NCI-H748 (cell line): ENCODE measurements around the gene ST6GALNAC3.
"Not testable (repeated sequence)": the region's sequence is repeated elsewhere in the genome, so short reads cannot be mapped to it uniquely, and the experiment has no call there.

Experiments used
- DNase-seq: peaks from one replicate; lab custom pipeline; 2025; ENCODE audit not compliant: unreplicated experiment; lab: John Stamatoyannopoulos, UW

The ST6GALNAC3 gene

GRCh38 chr1:76105372-76105771, 30.8 kb downstream of the ST6GALNAC3 start:
- no peak for DNase-seq

- DNase-seq, result no peak
Observed at GRCh38 chr1:76106251-76106650, 31.7 kb downstream of the ST6GALNAC3 start.

DNA sequence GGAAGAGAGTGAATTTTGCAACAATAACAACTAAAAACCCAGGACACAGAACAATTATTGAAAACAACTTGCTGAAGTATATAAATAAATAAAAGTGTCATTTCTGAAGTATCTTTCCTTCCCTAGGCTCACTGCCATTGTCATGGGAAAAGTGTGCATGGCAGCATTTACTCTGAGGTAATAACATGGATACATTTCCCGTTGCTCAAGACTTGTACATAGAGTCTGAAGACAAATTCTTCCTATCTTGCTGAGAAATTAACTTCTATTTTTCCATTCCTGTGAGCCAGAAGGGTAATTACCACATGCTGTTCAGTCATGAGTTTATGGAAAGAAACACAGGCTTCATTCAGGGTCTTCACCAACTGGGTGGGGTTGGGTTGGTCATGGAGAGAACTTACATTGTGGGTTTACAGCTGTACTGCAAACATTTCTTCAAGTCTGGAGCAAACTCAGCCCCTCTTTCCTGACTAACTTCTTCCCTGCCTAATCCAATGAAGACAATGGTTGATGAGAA, 32.2 kb downstream of the ST6GALNAC3 start:
- DNase-seq, result no peak

GRCh38 chr1:76109404-76109803, 34.9 kb downstream of the ST6GALNAC3 start:
- DNase-seq, result no peak

GRCh38 chr1:76109901-76110560, 35.5 kb downstream of the ST6GALNAC3 start:
- no peak for DNase-seq

DNA sequence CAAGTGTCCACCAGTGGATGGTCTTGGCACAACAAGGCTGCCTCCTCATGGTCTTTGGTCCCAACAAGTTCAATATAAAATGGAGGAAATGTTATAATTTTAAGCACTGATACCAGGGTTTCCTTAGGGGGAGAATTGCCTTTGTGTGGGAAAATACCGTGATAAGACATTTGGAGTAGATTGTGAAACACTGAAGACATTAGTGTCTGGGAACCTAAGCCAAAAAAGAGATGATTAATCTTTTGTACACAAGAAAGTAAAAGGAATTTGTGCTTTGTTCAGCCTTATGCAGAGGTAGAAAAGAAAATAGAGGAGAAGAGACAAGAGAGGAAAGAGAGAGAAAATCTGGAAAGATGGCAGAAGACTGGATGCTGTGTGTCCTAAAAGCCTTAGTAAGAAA, 36.1 kb downstream of the ST6GALNAC3 start:
- no peak for DNase-seq

- not testable (repeated sequence) for DNase-seq
Observed at GRCh38 chr1:76112321-76112720, 37.8 kb downstream of the ST6GALNAC3 start.

DNA sequence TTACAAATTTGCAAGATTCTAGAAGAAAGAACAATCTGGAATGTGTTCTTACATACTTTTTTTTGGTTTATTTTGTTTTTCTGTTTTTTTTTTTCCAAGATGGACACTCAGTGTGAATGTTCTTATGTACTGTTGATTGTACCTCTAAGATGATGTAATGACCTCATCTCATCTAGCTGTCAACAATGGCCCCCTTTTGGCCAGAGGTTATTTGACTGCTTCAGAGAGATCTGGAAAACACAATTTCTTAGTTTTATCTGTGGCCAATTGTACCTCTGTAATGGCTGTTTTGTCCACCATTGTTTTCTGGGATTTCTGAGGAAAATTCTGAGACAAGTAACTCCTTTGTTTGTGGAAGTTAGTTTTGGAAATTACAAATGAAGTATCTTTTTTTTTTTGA, 38.9 kb downstream of the ST6GALNAC3 start:
- no peak for DNase-seq

DNA sequence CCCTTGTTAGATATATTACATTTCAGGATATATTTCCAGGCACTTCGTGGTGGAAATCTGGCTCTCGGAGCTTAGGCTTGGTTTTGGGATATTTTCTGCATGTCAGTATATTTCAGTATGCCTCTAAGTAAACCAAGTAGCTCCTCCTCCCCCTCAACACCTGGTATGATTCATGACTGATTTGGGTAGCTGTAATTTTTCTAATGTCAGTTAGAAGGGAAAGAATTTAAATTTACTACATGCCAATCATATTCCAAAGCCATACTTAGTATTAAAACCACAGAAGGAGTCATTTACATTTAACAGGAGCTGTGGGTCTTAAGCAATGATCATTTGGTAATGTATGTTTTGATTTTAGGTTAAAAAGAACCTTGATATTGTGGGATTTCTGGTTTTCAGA, 40.6 kb downstream of the ST6GALNAC3 start:
- DNase-seq, result no peak

GRCh38 chr1:76121850-76122249, 47.3 kb downstream of the ST6GALNAC3 start:
- no peak for DNase-seq

DNA sequence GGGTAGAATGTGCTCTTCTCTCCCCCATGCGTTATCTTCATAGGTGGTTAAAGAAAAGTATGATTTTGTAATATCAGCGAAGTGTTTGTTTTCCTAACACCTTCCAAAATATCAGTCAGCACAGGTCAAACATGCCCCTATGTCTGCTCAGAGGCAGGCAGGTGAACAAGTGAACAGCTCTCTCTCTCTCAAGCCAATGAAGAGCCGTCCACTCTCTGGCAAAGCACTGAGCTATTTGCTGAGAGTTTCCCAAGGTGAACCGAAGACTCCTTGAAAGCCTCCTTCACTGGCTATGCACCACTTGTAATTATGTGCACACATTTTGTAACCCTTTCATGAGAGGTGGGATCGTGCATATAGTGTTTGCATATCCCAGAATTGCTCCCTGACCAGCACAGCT, 47.7 kb downstream of the ST6GALNAC3 start:
- no peak for DNase-seq

DNA sequence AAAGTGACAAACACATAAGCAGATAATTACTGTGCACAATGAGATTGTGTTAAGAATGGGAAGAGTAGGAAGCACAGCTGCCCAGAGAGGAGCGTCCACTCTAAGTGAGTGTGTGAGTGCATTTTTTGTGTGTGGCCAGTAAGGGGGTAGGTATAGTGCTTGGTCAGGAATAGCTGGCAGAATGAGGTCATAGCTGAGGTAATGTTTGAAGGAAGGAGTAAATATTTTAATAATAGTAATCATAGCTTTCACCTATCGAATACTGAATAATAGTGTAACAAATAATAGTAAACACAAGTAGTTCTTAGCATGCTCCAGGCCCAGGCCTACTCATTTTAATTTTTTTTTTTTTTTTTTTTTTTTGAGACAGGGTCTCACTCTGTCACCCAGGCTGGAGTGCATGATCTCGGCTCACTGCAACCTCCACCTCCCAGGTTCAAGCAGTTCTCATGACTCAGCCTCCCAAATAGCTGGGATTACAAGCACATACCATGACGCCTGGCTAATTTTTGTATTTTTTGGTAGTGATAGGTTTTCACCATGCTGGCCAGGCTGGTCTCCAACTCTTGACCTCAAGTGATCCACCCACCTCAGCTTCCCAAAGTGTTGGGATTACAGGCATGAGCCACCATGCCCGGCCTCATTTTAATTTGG, 49.0 kb downstream of the ST6GALNAC3 start:
- not testable (repeated sequence) for DNase-seq

- no peak for DNase-seq
Observed at GRCh38 chr1:76124196-76124595, 49.6 kb downstream of the ST6GALNAC3 start.

GRCh38 chr1:76125473-76126219, 51.1 kb downstream of the ST6GALNAC3 start:
- no peak for DNase-seq

DNA sequence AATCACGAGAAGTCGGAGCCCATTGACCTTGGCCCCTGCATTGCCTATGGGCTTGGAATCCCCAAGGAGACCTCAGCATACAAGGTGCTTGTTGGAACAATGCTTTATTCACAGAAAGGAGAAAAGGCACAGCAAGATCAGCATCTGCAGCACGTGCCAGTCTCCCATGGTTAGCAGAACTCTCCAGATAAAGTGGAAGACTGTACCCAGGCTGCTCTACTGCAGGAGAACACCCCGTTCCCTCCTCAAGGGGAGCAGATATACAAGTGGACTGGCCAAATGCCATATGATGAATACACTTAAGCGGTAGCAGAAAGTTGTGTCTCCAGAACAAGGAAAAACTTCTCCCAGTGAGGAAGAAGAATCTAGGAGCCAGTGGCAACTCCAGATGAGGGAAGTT, 53.5 kb downstream of the ST6GALNAC3 start:
- no peak for DNase-seq

- no peak for DNase-seq
Observed at GRCh38 chr1:76129731-76130130, 55.2 kb downstream of the ST6GALNAC3 start.

- DNase-seq, result no peak
Observed at GRCh38 chr1:76130992-76131391, 56.4 kb downstream of the ST6GALNAC3 start.

- no peak for DNase-seq
Observed at GRCh38 chr1:76133977-76134376, 59.4 kb downstream of the ST6GALNAC3 start.

DNA sequence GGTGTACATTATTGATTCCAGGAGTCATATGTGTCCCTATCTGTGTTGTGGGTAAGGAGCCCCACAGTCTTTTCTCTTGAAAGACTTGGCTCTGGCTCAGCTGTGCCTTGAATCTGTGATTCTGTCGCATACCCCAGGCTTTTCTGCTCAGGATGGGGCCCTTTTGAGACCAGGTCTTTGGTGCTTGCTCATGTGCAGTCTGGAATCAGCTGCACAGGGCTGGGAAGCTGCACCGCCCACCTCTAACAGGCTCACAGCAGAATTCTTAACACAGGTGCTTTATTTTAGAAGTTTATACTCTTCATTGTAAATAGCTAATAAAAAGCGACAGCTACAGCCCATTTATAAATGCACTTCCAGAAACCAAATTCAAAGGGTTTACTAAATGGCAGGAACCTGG, 61.3 kb downstream of the ST6GALNAC3 start:
- DNase-seq, result no peak

DNA sequence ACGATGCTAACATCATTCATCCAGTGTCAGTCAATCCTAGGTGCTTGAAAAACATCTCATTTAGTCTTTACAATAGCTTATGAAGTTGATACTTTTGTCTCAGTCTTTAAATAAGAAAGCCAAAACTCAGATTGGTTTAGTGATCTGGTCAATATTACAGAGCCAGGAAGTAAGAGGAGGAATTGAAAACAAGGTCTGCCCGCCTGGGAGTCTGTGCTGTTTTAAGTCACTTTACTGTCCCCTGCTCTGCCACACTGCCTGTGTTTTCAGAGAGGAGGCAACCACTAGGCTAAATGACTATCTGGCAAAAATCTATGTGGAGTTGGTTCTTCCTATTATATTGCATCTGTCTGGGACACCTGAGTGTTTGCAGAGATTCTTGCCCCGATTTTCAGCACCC, 62.3 kb downstream of the ST6GALNAC3 start:
- DNase-seq, result no peak

- DNase-seq, result no peak
Observed at GRCh38 chr1:76137746-76138145, 63.2 kb downstream of the ST6GALNAC3 start.

DNA sequence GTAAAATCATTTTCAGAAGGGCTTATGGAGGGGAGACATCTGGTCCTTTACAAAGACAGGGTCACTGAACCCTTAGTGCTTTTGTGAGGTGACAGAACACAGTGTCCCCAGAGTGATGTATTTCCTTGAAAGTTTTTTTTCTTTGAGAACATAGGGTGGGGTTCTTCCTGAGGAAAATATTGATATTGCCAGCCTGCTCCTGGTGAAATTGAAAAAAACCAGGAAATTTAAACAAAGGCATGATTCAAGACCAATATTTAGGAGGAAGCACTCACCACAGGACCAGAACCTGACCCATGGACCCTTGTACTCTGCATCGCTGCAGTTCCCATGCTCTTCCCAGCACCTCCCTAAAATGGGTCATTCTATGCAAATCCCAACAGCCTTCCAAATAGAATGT, 63.7 kb downstream of the ST6GALNAC3 start:
- no peak for DNase-seq
